Nephron (organoid): ENCODE data around the gene ASTN2.

Experiments used
- H3K27ac Mint-ChIP-seq, 3 experiments: 2 replicates each; pipeline ENCODE4 v1.8.0; 2020; ENCODE audit warnings: mixed read lengths in 3 of 3, mild to moderate bottlenecking in 2 of 3, moderate library complexity in 1 of 3
- H3K27me3 Mint-ChIP-seq: 2 replicates; pipeline ENCODE4 v1.8.0; 2021; ENCODE audit warnings: low read depth, mild to moderate bottlenecking, moderate library complexity, mixed read lengths
- H3K36me3 Mint-ChIP-seq: 2 replicates; pipeline ENCODE4 v1.8.0; 2020; ENCODE audit warnings: low read depth, mixed read lengths
- H3K4me1 Mint-ChIP-seq: 2 replicates; pipeline ENCODE4 v1.8.0; 2020; ENCODE audit warnings: mixed read lengths
- H3K4me3 Mint-ChIP-seq, 3 experiments: 2 replicates each; pipeline ENCODE4 v1.8.0; 2020; ENCODE audit warnings: mild to moderate bottlenecking in 3 of 3, mixed read lengths in 3 of 3, moderate library complexity in 2 of 3
- H3K9me3 Mint-ChIP-seq: 2 replicates; pipeline ENCODE4 v1.8.0; 2020; ENCODE audit warnings: mixed read lengths
- CTCF ChIP-seq, 3 experiments: fragments of 200-600 bp; sonication (generic); IDR thresholded peaks; one replicate each; pipeline ENCODE4 v1.5.0; 2021; ENCODE audit warnings: antibody characterized with exemption in 3 of 3; ENCODE audit not compliant: unreplicated experiment in 3 of 3

The ASTN2 gene

GRCh38 chr9:116467740-116468351 lies 947.0 kb downstream of the ASTN2 start:
- Mint-ChIP-seq H3K4me1 (peaks cover 28% of the 10 kb centered on the region), H3K9me3 (no peaks in the 10 kb centered on the region), H3K36me3 (no peaks in the 10 kb centered on the region), H3K27ac (no peak overlapping the region), H3K27me3 (peaks cover 4% of the 10 kb centered on the region), H3K4me3 (no peak overlapping the region)
- no peak for TF ChIP-seq CTCF (IDR thresholded peaks at IDR 0.05; ENCODE audit: unreplicated experiment in 3 of 3)

- Mint-ChIP-seq H3K9me3 (no peaks in the 10 kb centered on the region), H3K27ac (no peak overlapping the region), H3K4me3 (no peak overlapping the region), H3K4me1 (peaks cover 19% of the 10 kb centered on the region), H3K27me3 (peaks cover 4% of the 10 kb centered on the region), H3K36me3 (no peaks in the 10 kb centered on the region)
- no peak for TF ChIP-seq CTCF (IDR thresholded peaks at IDR 0.05; ENCODE audit: unreplicated experiment in 3 of 3)
Measured at GRCh38 chr9:116466271-116467235, 948.3 kb downstream of the ASTN2 start.

- Mint-ChIP-seq H3K4me3 (no peak overlapping the region), H3K27me3 (peaks cover 4% of the 10 kb centered on the region), H3K4me1 (peaks cover 10% of the 10 kb centered on the region), H3K27ac (no peak overlapping the region), H3K36me3 (no peaks in the 10 kb centered on the region), H3K9me3 (no peaks in the 10 kb centered on the region)
- no peak for TF ChIP-seq CTCF (IDR thresholded peaks at IDR 0.05; ENCODE audit: unreplicated experiment in 3 of 3)
Measured at GRCh38 chr9:116465576-116466270, 949.1 kb downstream of the ASTN2 start.

DNA sequence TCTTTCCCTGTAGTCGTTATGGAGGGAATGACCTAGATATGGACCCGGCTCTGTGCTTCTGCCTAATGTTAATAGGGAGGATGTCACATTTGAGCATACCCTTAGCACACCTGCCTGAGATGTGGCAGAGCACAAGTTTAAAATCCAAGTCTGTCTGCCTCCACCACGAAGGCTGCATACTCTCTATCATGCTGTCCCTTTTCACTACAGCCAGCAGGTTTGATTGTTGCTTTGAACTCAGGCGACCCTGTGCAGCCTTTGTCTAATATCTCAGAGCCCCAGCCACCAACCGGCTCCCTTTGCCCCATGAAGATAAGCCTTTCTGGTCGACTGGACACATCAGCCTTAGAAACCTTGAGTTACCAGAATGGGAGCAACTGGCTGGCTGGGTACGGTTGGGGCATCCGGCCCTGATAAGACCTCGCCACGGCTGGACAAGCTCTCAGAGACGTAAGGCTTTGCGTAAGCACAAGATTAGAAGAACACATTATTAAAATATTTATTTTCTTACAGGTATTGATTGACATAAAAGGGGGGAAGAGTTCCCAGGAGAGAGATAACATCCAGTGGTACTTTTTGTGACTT lies 949.8 kb downstream of the ASTN2 start:
- H3K4me1 Mint-ChIP-seq, result peaks cover 4% of the 10 kb centered on the region
- no peaks in the 10 kb centered on the region for H3K9me3 Mint-ChIP-seq
- no peak overlapping the region for H3K4me3 Mint-ChIP-seq
- TF ChIP-seq CTCF (IDR thresholded peaks at IDR 0.05; ENCODE audit: unreplicated experiment in 3 of 3), result no peak
- H3K27ac Mint-ChIP-seq, result no peak overlapping the region
- peaks cover 4% of the 10 kb centered on the region for H3K27me3 Mint-ChIP-seq
- H3K36me3 Mint-ChIP-seq, result no peaks in the 10 kb centered on the region

DNA sequence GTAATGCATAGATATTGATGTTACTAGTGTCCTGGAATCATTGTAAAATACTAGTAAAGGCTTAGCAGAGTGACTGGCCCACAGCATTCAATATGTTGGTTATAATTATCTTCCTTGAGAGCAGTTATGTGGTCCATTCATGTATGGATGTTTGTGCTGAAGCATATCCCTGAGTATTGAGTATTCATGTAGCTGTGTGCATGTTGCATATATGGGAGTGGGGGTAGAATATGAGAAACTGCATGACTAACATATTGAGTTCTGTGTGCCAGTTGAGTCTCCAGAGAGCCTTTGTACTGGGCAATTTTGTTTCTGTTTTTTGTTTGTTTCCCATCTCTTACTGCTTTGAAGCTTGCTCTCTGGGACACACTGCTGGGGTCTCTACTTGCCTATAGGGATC lies 950.4 kb downstream of the ASTN2 start:
- H3K9me3 Mint-ChIP-seq, result no peaks in the 10 kb centered on the region
- H3K4me3 Mint-ChIP-seq, result no peak overlapping the region
- H3K36me3 Mint-ChIP-seq, result no peaks in the 10 kb centered on the region
- H3K4me1 Mint-ChIP-seq, result peaks cover 4% of the 10 kb centered on the region
- H3K27ac Mint-ChIP-seq, result no peak overlapping the region
- H3K27me3 Mint-ChIP-seq, result peaks cover 4% of the 10 kb centered on the region
- no peak for TF ChIP-seq CTCF (IDR thresholded peaks at IDR 0.05; ENCODE audit: unreplicated experiment in 3 of 3)
